ENCODE results near the gene DNAI2. TPM values are rescaled to one million over a fixed set of nuclear protein-coding genes. Genes with fewer than 3 reads are reported as not detected.
A peak's percentile ranks its signal among the peaks of the same experiment; 100 is the strongest.

The DNAI2 gene
- total and polyA plus RNA-seq, 4 donors: 0.69 to 7.4 (median 5.9) TPM

DNA sequence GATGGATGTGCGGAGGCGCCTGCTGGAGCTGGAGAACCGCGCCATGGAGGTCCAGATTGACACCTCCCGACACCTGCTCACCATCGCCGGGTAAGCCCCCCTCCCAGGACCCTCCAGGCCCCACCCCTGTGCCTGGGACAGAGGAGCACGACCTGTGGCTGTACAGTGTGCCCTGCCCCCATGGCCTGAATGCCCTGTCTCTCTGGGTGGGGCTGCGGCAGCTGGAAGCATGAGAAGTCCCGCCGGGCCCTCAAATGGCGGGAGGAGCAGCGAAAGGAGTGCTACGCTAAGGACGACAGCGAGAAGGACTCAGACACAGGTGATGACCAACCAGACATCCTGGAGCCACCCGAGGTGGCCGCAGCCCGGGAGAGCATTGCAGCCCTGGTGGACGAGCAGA is 76.5 kb downstream of the DNAI2 start:
- no peak for DNase-seq (ENCODE audit: low read depth in 4 of 6, low spot score in 6 of 6)
- H3K27me3 ChIP-seq (ENCODE audit: control insufficient read depth, insufficient read depth, low read length): peaks cover 43% of the 10 kb centered on the region
- 87% methylated on average over 20 of the region's 20 CpGs for WGBS (ENCODE audit: insufficient coverage)

DNA sequence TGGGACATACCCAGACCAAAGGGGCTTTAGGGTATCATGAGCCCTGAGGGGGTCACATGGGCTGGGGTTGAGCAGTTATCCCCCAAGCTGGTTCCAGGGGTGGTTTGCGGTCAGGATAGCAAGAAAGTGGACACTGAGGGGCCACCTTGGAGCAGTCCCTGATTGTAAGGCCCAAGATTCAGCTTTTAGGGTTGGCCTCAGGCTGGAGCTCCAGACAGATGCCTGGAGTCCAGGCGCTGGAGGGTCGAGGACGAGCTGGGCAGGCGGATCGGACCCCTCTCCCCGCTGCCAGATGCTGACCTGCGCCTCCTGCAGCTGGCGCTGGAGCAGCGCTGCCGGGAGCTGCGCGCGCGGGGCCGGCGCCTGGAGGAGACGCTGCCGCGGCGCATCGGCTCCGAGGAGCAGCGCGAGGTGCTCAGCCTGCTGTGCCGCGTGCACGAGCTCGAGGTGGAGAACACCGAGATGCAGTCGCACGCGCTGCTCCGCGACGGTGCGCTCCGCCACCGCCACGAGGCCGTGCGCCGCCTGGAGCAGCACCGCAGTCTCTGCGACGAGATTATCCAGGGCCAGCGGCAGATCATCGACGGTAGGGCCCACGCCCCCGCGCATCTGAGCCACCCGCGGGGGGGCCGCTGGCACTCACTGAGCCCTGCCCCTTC is 77.6 kb downstream of the DNAI2 start:
- H3K27me3 ChIP-seq (ENCODE audit: control insufficient read depth, insufficient read depth, low read length): peaks cover 50% of the 10 kb centered on the region
- WGBS (ENCODE audit: insufficient coverage): 3% methylated on average over 55 of the region's 55 CpGs

More for the DNA sequence above, 76.5 kb downstream of the DNAI2 start:
- Histone ChIP-seq H3K27ac (ENCODE audit: low read depth, low read length) (no peak overlapping the region), H3K9me3 (ENCODE audit: control insufficient read depth, insufficient read depth, low read length) (no peaks in the 10 kb centered on the region), H3K4me3 (ENCODE audit: low read depth, low read length) (no peak overlapping the region), H3K36me3 (ENCODE audit: control insufficient read depth, insufficient read depth, low read length) (peaks cover 9% of the 10 kb centered on the region), H3K4me1 (ENCODE audit: control insufficient read depth, insufficient read depth, low read length) (peaks cover 11% of the 10 kb centered on the region)

DNA sequence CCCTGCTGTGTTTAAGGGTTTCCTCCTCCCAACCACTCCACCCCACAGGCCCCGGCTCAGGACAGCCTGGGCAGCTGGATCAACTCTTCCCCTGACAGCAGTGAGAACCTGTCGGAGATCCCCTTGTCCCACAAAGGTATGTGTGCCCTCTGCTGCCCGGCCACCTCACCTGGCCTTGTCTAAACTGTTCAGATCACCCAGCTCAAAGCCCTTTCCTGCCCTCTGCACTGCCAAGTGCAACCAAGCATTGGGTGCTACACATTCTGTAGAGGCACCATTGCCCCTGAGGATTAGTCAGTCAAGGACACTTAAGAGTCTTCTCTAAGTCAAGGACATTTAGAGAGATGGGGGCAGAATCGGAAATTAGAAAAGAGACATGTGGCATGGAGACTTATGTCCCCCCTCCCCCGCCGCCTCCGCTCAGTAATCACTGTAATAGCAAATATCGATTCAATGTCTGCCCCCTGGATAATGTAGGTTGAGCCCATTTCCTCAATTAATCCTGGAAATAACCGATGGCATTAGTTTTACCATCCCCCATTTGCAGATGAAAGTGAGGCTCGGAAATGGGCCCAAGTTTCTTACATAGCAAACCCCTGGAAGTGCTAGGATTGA is 79.5 kb downstream of the DNAI2 start:
- whole genome bisulfite sequencing (ENCODE audit: insufficient coverage): 80% methylated on average over 5 of the region's 10 CpGs
- Histone ChIP-seq H3K4me1 (ENCODE audit: control insufficient read depth, insufficient read depth, low read length) (peaks cover 21% of the 10 kb centered on the region), H3K9me3 (ENCODE audit: control insufficient read depth, insufficient read depth, low read length) (no peaks in the 10 kb centered on the region), H3K36me3 (ENCODE audit: control insufficient read depth, insufficient read depth, low read length) (peaks cover 23% of the 10 kb centered on the region), H3K4me3 (ENCODE audit: low read depth, low read length) (no peak overlapping the region), H3K27me3 (ENCODE audit: control insufficient read depth, insufficient read depth, low read length) (peaks cover 59% of the 10 kb centered on the region), H3K27ac (ENCODE audit: low read depth, low read length) (no peak overlapping the region)
- peak in 1 of 6 donors; percentile 19 for DNase-seq (ENCODE audit: low read depth in 4 of 6, low spot score in 6 of 6)

More for the DNA sequence above, 77.6 kb downstream of the DNAI2 start:
- H3K4me1 ChIP-seq (ENCODE audit: control insufficient read depth, insufficient read depth, low read length): peaks cover 13% of the 10 kb centered on the region
- H3K27ac ChIP-seq (ENCODE audit: low read depth, low read length): no peak overlapping the region
- no peaks in the 10 kb centered on the region for H3K9me3 ChIP-seq (ENCODE audit: control insufficient read depth, insufficient read depth, low read length)
- H3K4me3 ChIP-seq (ENCODE audit: low read depth, low read length): no peak overlapping the region
- DNase-seq (ENCODE audit: low read depth in 4 of 6, low spot score in 6 of 6): peak in 2 of 6 donors; percentile 35 to 67
- H3K36me3 ChIP-seq (ENCODE audit: control insufficient read depth, insufficient read depth, low read length): peaks cover 17% of the 10 kb centered on the region

DNA sequence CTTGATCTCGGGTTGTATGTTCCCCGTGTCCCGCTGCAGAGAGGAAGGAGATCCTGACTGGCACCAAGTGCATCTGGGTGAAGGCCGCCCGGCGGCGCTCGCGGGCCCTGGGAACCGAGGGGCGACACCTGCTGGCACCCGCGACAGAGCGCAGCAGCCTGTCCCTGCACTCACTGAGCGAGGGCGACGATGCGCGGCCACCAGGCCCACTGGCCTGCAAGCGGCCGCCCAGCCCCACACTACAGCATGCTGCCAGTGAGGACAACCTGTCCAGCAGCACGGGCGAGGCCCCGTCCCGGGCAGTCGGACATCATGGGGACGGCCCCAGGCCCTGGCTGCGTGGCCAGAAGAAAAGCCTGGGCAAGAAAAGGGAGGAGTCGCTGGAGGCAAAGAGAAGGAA is 80.1 kb downstream of the DNAI2 start:
- DNase-seq (ENCODE audit: low read depth in 4 of 6, low spot score in 6 of 6): peak in 2 of 6 donors; percentile 40 to 58
- peaks cover 21% of the 10 kb centered on the region for H3K4me1 ChIP-seq (ENCODE audit: control insufficient read depth, insufficient read depth, low read length)
- H3K27me3 ChIP-seq (ENCODE audit: control insufficient read depth, insufficient read depth, low read length): peaks cover 60% of the 10 kb centered on the region
- peaks cover 23% of the 10 kb centered on the region for H3K36me3 ChIP-seq (ENCODE audit: control insufficient read depth, insufficient read depth, low read length)
- H3K27ac ChIP-seq (ENCODE audit: low read depth, low read length): no peak overlapping the region
- WGBS (ENCODE audit: insufficient coverage): 9% methylated on average over 27 of the region's 29 CpGs
- H3K4me3 ChIP-seq (ENCODE audit: low read depth, low read length): no peak overlapping the region
- no peaks in the 10 kb centered on the region for H3K9me3 ChIP-seq (ENCODE audit: control insufficient read depth, insufficient read depth, low read length)

GRCh38 chr17:74354561-74354960 is 80.5 kb downstream of the DNAI2 start:
- no peaks in the 10 kb centered on the region for H3K9me3 ChIP-seq (ENCODE audit: control insufficient read depth, insufficient read depth, low read length)
- H3K36me3 ChIP-seq (ENCODE audit: control insufficient read depth, insufficient read depth, low read length): peaks cover 23% of the 10 kb centered on the region
- H3K27ac ChIP-seq (ENCODE audit: low read depth, low read length): no peak overlapping the region
- 90% methylated on average over 6 of the region's 10 CpGs for WGBS (ENCODE audit: insufficient coverage)
- peaks cover 21% of the 10 kb centered on the region for H3K4me1 ChIP-seq (ENCODE audit: control insufficient read depth, insufficient read depth, low read length)
- DNase-seq (ENCODE audit: low read depth in 4 of 6, low spot score in 6 of 6): no peak
- H3K27me3 ChIP-seq (ENCODE audit: control insufficient read depth, insufficient read depth, low read length): peaks cover 60% of the 10 kb centered on the region
- no peak overlapping the region for H3K4me3 ChIP-seq (ENCODE audit: low read depth, low read length)

DNA sequence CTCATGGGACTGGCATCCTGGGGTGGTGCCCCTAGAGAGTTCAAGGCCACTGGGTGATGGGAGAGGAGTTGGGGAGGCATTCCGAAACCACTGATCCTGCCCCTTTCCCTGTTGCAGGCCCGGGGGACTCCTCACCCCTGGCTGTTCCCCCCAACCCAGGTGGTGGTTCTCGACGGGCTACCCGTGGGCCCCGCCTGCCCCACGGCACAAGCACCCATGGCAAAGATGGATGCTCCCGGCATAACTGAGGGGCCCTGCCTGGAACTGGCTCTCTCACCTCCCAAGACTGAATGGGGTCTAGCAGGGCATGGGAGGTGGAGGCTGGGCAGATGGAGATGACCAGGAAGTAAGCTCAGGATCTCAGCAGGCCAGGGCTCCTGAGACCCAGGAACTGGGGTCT is 81.0 kb downstream of the DNAI2 start:
- DNase-seq (ENCODE audit: low read depth in 4 of 6, low spot score in 6 of 6): no peak
- Histone ChIP-seq H3K4me1 (ENCODE audit: control insufficient read depth, insufficient read depth, low read length) (peaks cover 25% of the 10 kb centered on the region), H3K27me3 (ENCODE audit: control insufficient read depth, insufficient read depth, low read length) (peaks cover 60% of the 10 kb centered on the region), H3K9me3 (ENCODE audit: control insufficient read depth, insufficient read depth, low read length) (no peaks in the 10 kb centered on the region), H3K27ac (ENCODE audit: low read depth, low read length) (no peak overlapping the region), H3K36me3 (ENCODE audit: control insufficient read depth, insufficient read depth, low read length) (peaks cover 26% of the 10 kb centered on the region), H3K4me3 (ENCODE audit: low read depth, low read length) (no peak overlapping the region)
- 93% methylated on average over 6 of the region's 8 CpGs for WGBS (ENCODE audit: insufficient coverage)

GRCh38 chr17:74356646-74357465 is 82.8 kb downstream of the DNAI2 start:
- no peak overlapping the region for H3K27ac ChIP-seq (ENCODE audit: low read depth, low read length)
- DNase-seq (ENCODE audit: low read depth in 4 of 6, low spot score in 6 of 6): peak in 1 of 6 donors; percentile 47
- WGBS (ENCODE audit: insufficient coverage): 25% methylated on average over 103 of the region's 105 CpGs

GRCh38 chr17:74357466-74357809 is 83.4 kb downstream of the DNAI2 start:
- Histone ChIP-seq H3K4me1 (ENCODE audit: control insufficient read depth, insufficient read depth, low read length) (peaks cover 38% of the 10 kb centered on the region), H3K27ac (ENCODE audit: low read depth, low read length) (no peak overlapping the region), H3K36me3 (ENCODE audit: control insufficient read depth, insufficient read depth, low read length) (peaks cover 27% of the 10 kb centered on the region), H3K27me3 (ENCODE audit: control insufficient read depth, insufficient read depth, low read length) (peaks cover 40% of the 10 kb centered on the region), H3K4me3 (ENCODE audit: low read depth, low read length) (no peak overlapping the region), H3K9me3 (ENCODE audit: control insufficient read depth, insufficient read depth, low read length) (no peaks in the 10 kb centered on the region)
- whole genome bisulfite sequencing (ENCODE audit: insufficient coverage): 42% methylated on average over 32 of the region's 32 CpGs
- DNase-seq (ENCODE audit: low read depth in 4 of 6, low spot score in 6 of 6): no peak

More at GRCh38 chr17:74356646-74357465, 82.8 kb downstream of the DNAI2 start:
- Histone ChIP-seq H3K4me3 (ENCODE audit: low read depth, low read length) (no peak overlapping the region), H3K36me3 (ENCODE audit: control insufficient read depth, insufficient read depth, low read length) (peaks cover 27% of the 10 kb centered on the region), H3K9me3 (ENCODE audit: control insufficient read depth, insufficient read depth, low read length) (no peaks in the 10 kb centered on the region), H3K27me3 (ENCODE audit: control insufficient read depth, insufficient read depth, low read length) (peaks cover 45% of the 10 kb centered on the region), H3K4me1 (ENCODE audit: control insufficient read depth, insufficient read depth, low read length) (peaks cover 38% of the 10 kb centered on the region)

DNA sequence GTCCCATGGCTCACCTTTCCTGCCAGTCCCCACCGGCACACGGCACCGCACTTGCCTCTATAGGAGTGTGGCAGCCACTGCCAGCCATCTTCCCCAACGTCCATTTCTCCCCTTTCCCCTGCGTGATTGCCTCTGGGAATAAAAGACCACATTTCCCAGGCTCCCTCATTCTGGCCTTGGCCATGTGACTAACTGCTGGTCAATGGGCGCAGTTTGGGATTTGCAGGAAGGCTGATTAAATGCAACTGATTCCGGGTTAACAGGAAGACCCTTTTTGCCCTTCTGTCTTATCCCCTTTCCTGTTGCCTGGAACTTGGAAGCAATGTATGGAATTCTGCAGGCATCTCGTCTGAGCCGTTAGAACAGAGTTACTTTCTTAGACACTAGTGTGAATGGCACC is 84.7 kb downstream of the DNAI2 start:
- Histone ChIP-seq H3K27ac (ENCODE audit: low read depth, low read length) (no peak overlapping the region), H3K9me3 (ENCODE audit: control insufficient read depth, insufficient read depth, low read length) (no peaks in the 10 kb centered on the region), H3K4me1 (ENCODE audit: control insufficient read depth, insufficient read depth, low read length) (peaks cover 50% of the 10 kb centered on the region), H3K4me3 (ENCODE audit: low read depth, low read length) (no peak overlapping the region), H3K36me3 (ENCODE audit: control insufficient read depth, insufficient read depth, low read length) (peaks cover 27% of the 10 kb centered on the region), H3K27me3 (ENCODE audit: control insufficient read depth, insufficient read depth, low read length) (peaks cover 28% of the 10 kb centered on the region)
- 91% methylated on average over 4 of the region's 9 CpGs for WGBS (ENCODE audit: insufficient coverage)
- no peak for DNase-seq (ENCODE audit: low read depth in 4 of 6, low spot score in 6 of 6)

Measured in spinal cord (tissue), 10 donors.